Activated CD4-positive, alpha-beta T cell treated with anti-CD3 and anti-CD28 coated beads, Interleukin-2, amount 10 ng/mL, durations not matched to agents 7 days and 5 days (primary cell): ENCODE measurements around the gene CLCN7. TPM values are rescaled to one million over a fixed set of nuclear protein-coding genes. Genes with fewer than 3 reads are reported as not detected.

Experiments
- CTCF ChIA-PET: fragments of 350-600 bp; sonication (Branson Sonifier 250); formaldehyde crosslinking; loops from one replicate; lab custom pipeline; 2021; ENCODE audit warnings: antibody characterized with exemption; lab: Charles Lee
- POLR2A ChIA-PET: fragments of 350-600 bp; sonication (Branson Sonifier 250); formaldehyde crosslinking; loops from one replicate; lab custom pipeline; 2021; ENCODE audit warnings: antibody characterized with exemption; lab: Charles Lee
- DNase-seq: peaks from one replicate; pipeline ENCODE4 v3.0.0-alpha.2; 2020
- H3K27ac Mint-ChIP-seq: one replicate; pipeline ENCODE4 v1.8.0; 2021; ENCODE audit warnings: mild to moderate bottlenecking, moderate library complexity, mixed read lengths
- H3K27me3 Mint-ChIP-seq: one replicate; pipeline ENCODE4 v1.8.0; 2021; ENCODE audit warnings: mixed read lengths
- H3K36me3 Mint-ChIP-seq: one replicate; pipeline ENCODE4 v1.8.0; 2021; ENCODE audit warnings: low read depth, mixed read lengths
- H3K4me1 Mint-ChIP-seq: one replicate; pipeline ENCODE4 v1.8.0; 2021; ENCODE audit warnings: mixed read lengths
- H3K4me3 Mint-ChIP-seq: one replicate; pipeline ENCODE4 v1.8.0; 2021; ENCODE audit warnings: mild to moderate bottlenecking, moderate library complexity, mixed read lengths
- H3K9me3 Mint-ChIP-seq: one replicate; pipeline ENCODE4 v1.8.0; 2021; ENCODE audit warnings: mixed read lengths
- total RNA-seq, 2 experiments: library from RNA; stranded (reverse); gene quantifications; one replicate each; pipeline ENCODE4 v1.2.3, GENCODE V29; 2021

The CLCN7 gene
- total RNA-seq, 2 experiments from 2014 or later = 58.3 to 64.0 TPM

- DNase-seq = no peak
- ChIA-PET CTCF (no interaction called here), POLR2A (no interaction called here)
- H3K4me3 Mint-ChIP-seq = no peak overlapping the region
- H3K9me3 Mint-ChIP-seq = no peaks in the 10 kb centered on the region
- H3K36me3 Mint-ChIP-seq = peaks cover 16% of the 10 kb centered on the region
- H3K27ac Mint-ChIP-seq = no peak overlapping the region
- no peaks in the 10 kb centered on the region for H3K27me3 Mint-ChIP-seq
- no peaks in the 10 kb centered on the region for H3K4me1 Mint-ChIP-seq
These were observed 34.7 kb upstream of the CLCN7 start for GRCh38 chr16:1509307-1510221.

GRCh38 chr16:1508494-1509187 is 33.8 kb upstream of the CLCN7 start:
- H3K9me3 Mint-ChIP-seq = no peaks in the 10 kb centered on the region
- CTCF ChIA-PET = no interaction called here
- H3K4me1 Mint-ChIP-seq = no peaks in the 10 kb centered on the region
- peaks cover 14% of the 10 kb centered on the region for H3K36me3 Mint-ChIP-seq
- H3K27ac Mint-ChIP-seq = no peak overlapping the region
- DNase-seq = no peak
- no peaks in the 10 kb centered on the region for H3K27me3 Mint-ChIP-seq
- no peak overlapping the region for H3K4me3 Mint-ChIP-seq
- POLR2A ChIA-PET = no interaction called here

GRCh38 chr16:1506494-1507213 is 31.8 kb upstream of the CLCN7 start:
- H3K27ac Mint-ChIP-seq = no peak overlapping the region

GRCh38 chr16:1505912-1506311 is 31.1 kb upstream of the CLCN7 start:
- no peaks in the 10 kb centered on the region for H3K4me1 Mint-ChIP-seq
- CTCF ChIA-PET = no interaction called here
- H3K9me3 Mint-ChIP-seq = no peaks in the 10 kb centered on the region
- no peaks in the 10 kb centered on the region for H3K27me3 Mint-ChIP-seq
- no peak overlapping the region for H3K4me3 Mint-ChIP-seq
- no peak for DNase-seq
- peaks cover 11% of the 10 kb centered on the region for H3K36me3 Mint-ChIP-seq
- POLR2A ChIA-PET = no interaction called here
- no peak overlapping the region for H3K27ac Mint-ChIP-seq

More at GRCh38 chr16:1506494-1507213, 31.8 kb upstream of the CLCN7 start:
- Mint-ChIP-seq H3K36me3 (peaks cover 14% of the 10 kb centered on the region), H3K4me3 (no peak overlapping the region), H3K9me3 (no peaks in the 10 kb centered on the region), H3K4me1 (no peaks in the 10 kb centered on the region), H3K27me3 (no peaks in the 10 kb centered on the region)
- POLR2A ChIA-PET = no interaction called here
- DNase-seq = no peak
- CTCF ChIA-PET = no interaction called here

- DNase-seq = no peak
- H3K4me3 Mint-ChIP-seq = no peak overlapping the region
- H3K27me3 Mint-ChIP-seq = no peaks in the 10 kb centered on the region
- POLR2A ChIA-PET = no interaction called here
- H3K27ac Mint-ChIP-seq = no peak overlapping the region
- no peaks in the 10 kb centered on the region for H3K4me1 Mint-ChIP-seq
- CTCF ChIA-PET = no interaction called here
- no peaks in the 10 kb centered on the region for H3K9me3 Mint-ChIP-seq
- H3K36me3 Mint-ChIP-seq = peaks cover 9% of the 10 kb centered on the region
These were observed 30.4 kb upstream of the CLCN7 start for GRCh38 chr16:1505073-1505844.

GRCh38 chr16:1503110-1503955 is 28.5 kb upstream of the CLCN7 start:
- POLR2A ChIA-PET = no interaction called here
- Mint-ChIP-seq H3K4me1 (no peaks in the 10 kb centered on the region), H3K27ac (peak overlapping the region; percentile 25), H3K36me3 (peaks cover 8% of the 10 kb centered on the region), H3K27me3 (no peaks in the 10 kb centered on the region), H3K4me3 (no peak overlapping the region), H3K9me3 (no peaks in the 10 kb centered on the region)
- DNase-seq = no peak
- CTCF ChIA-PET = no interaction called here

- no peak for DNase-seq
- no peak overlapping the region for H3K27ac Mint-ChIP-seq
- no peaks in the 10 kb centered on the region for H3K4me1 Mint-ChIP-seq
- peaks cover 10% of the 10 kb centered on the region for H3K36me3 Mint-ChIP-seq
- ChIA-PET CTCF (interaction anchor here (0.8 kb wide), 1 partner anchor 15 kb away, joined by 3 read pairs; no protein-coding TSS in a partner anchor), POLR2A (no interaction called here)
- no peaks in the 10 kb centered on the region for H3K27me3 Mint-ChIP-seq
- no peaks in the 10 kb centered on the region for H3K9me3 Mint-ChIP-seq
- H3K4me3 Mint-ChIP-seq = no peak overlapping the region
These were observed 27.5 kb upstream of the CLCN7 start for GRCh38 chr16:1502092-1503004.

- peaks cover 10% of the 10 kb centered on the region for H3K36me3 Mint-ChIP-seq
- no peak overlapping the region for H3K4me3 Mint-ChIP-seq
- no peaks in the 10 kb centered on the region for H3K27me3 Mint-ChIP-seq
- ChIA-PET POLR2A (no interaction called here), CTCF (interaction anchor here (0.8 kb wide), 1 partner anchor 14 kb away, joined by 3 read pairs; no protein-coding TSS in a partner anchor)
- no peak overlapping the region for H3K27ac Mint-ChIP-seq
- no peaks in the 10 kb centered on the region for H3K4me1 Mint-ChIP-seq
- no peak for DNase-seq
- no peaks in the 10 kb centered on the region for H3K9me3 Mint-ChIP-seq
These were observed 26.8 kb upstream of the CLCN7 start for GRCh38 chr16:1501630-1502029.

GRCh38 chr16:1500465-1501150 is 25.8 kb upstream of the CLCN7 start:
- no peaks in the 10 kb centered on the region for H3K27me3 Mint-ChIP-seq
- no peak overlapping the region for H3K4me3 Mint-ChIP-seq
- no peak overlapping the region for H3K27ac Mint-ChIP-seq
- CTCF ChIA-PET = no interaction called here
- H3K36me3 Mint-ChIP-seq = peaks cover 10% of the 10 kb centered on the region
- H3K4me1 Mint-ChIP-seq = no peaks in the 10 kb centered on the region
- DNase-seq = no peak
- POLR2A ChIA-PET = no interaction called here
- H3K9me3 Mint-ChIP-seq = no peaks in the 10 kb centered on the region

GRCh38 chr16:1499756-1500464 is 25.1 kb upstream of the CLCN7 start:
- Mint-ChIP-seq H3K36me3 (peaks cover 10% of the 10 kb centered on the region), H3K27me3 (no peaks in the 10 kb centered on the region), H3K27ac (no peak overlapping the region), H3K4me1 (no peaks in the 10 kb centered on the region), H3K4me3 (no peak overlapping the region), H3K9me3 (no peaks in the 10 kb centered on the region)
- DNase-seq = no peak
- CTCF ChIA-PET = no interaction called here
- POLR2A ChIA-PET = no interaction called here
